HG03103 (cell line): ENCODE measurements around the gene PRKAG2.

ENCODE experiments used
- ATAC-seq: cut with Tn5 transposase; IDR thresholded peaks from one replicate; pipeline ENCODE4 v1.9.1; 2021; ENCODE audit warnings: low read depth; ENCODE audit not compliant: unreplicated experiment

Gene PRKAG2

GRCh38 chr7:151671514-151671913 is 205.4 kb downstream of the PRKAG2 start:
- no peak for ATAC-seq

- no peak for ATAC-seq
These were observed 207.2 kb downstream of the PRKAG2 start for GRCh38 chr7:151669762-151670161.

- ATAC-seq, result no peak
These were observed 210.0 kb downstream of the PRKAG2 start for GRCh38 chr7:151666886-151667285.

- ATAC-seq, result no peak
These were observed 211.5 kb downstream of the PRKAG2 start for GRCh38 chr7:151665368-151665767.

GRCh38 chr7:151664268-151664667 is 212.6 kb downstream of the PRKAG2 start:
- no peak for ATAC-seq

- ATAC-seq, result no peak
These were observed 213.4 kb downstream of the PRKAG2 start for GRCh38 chr7:151663382-151664100.

GRCh38 chr7:151662251-151662826 is 214.6 kb downstream of the PRKAG2 start:
- ATAC-seq, result no peak

GRCh38 chr7:151661587-151661986 is 215.3 kb downstream of the PRKAG2 start:
- no peak for ATAC-seq

GRCh38 chr7:151660141-151660540 is 216.8 kb downstream of the PRKAG2 start:
- no peak for ATAC-seq

GRCh38 chr7:151659219-151659618 is 217.7 kb downstream of the PRKAG2 start:
- ATAC-seq, result no peak

GRCh38 chr7:151658778-151659177 is 218.1 kb downstream of the PRKAG2 start:
- no peak for ATAC-seq

GRCh38 chr7:151657173-151657572 is 219.7 kb downstream of the PRKAG2 start:
- no peak for ATAC-seq

GRCh38 chr7:151655555-151655954 is 221.4 kb downstream of the PRKAG2 start:
- no peak for ATAC-seq

- no peak for ATAC-seq
These were observed 224.8 kb downstream of the PRKAG2 start for GRCh38 chr7:151652111-151652510.

- no peak for ATAC-seq
These were observed 226.8 kb downstream of the PRKAG2 start for GRCh38 chr7:151650161-151650560.

GRCh38 chr7:151648429-151648828 is 228.5 kb downstream of the PRKAG2 start:
- ATAC-seq, result no peak

GRCh38 chr7:151647874-151648273 is 229.0 kb downstream of the PRKAG2 start:
- ATAC-seq, result no peak

GRCh38 chr7:151647006-151647405 is 229.9 kb downstream of the PRKAG2 start:
- no peak for ATAC-seq

GRCh38 chr7:151645311-151645710 is 231.6 kb downstream of the PRKAG2 start:
- no peak for ATAC-seq

GRCh38 chr7:151644554-151644953 is 232.4 kb downstream of the PRKAG2 start:
- no peak for ATAC-seq

GRCh38 chr7:151642746-151643145 is 234.2 kb downstream of the PRKAG2 start:
- no peak for ATAC-seq

GRCh38 chr7:151641587-151641986 is 235.3 kb downstream of the PRKAG2 start:
- ATAC-seq, result no peak
